HepG2 (cell line): ENCODE data around the gene RASA3. TPM values are rescaled to one million over a fixed set of nuclear protein-coding genes. Genes with fewer than 3 reads are reported as not detected.

Source experiments
- ATAC-seq: fragments of 200-7000 bp; cut with Tn5 transposase; 3 replicates; pipeline ENCODE4 v1.9.1; 2020; ENCODE audit warnings: mild to moderate bottlenecking, moderate library complexity
- BruUV-seq: library from RNA; stranded (reverse); fragments of 400-500 nt; replicated peaks from 2 replicates; lab custom pipeline; 2021; lab: Mats Ljungman, UMichigan
- CTCF ChIA-PET: fragments of 300-600 bp; formaldehyde crosslinking; extraction: SDS; loops from one replicate; lab custom pipeline; 2021; ENCODE audit warnings: low total read pairs, inconsistent platforms, low intra/inter-chr PET ratio; lab: Yijun Ruan, JAX
- POLR2A ChIA-PET: fragments of 350-600 bp; sonication (Branson Sonifier 250); formaldehyde crosslinking; loops from one replicate; lab custom pipeline; 2020; ENCODE audit warnings: antibody characterized with exemption, inconsistent platforms; lab: Yijun Ruan, JAX
- DNase-seq: peaks from one replicate; pipeline ENCODE4 v3.0.0-alpha.2; 2015; ENCODE audit warnings: low spot score
- FAIRE-seq: peaks from 3 replicates; lab custom pipeline; 2011; peaks lifted over from hg19 to GRCh38; lab: Jason Lieb, UNC
- H2AFZ ChIP-seq: one replicate; pipeline ENCODE4 v1.6.1; 2011; ENCODE audit warnings: low read length, inconsistent platforms
- H3K27ac ChIP-seq: fragments of 300-600 bp; 3 replicates; pipeline ENCODE4 v1.8.0; 2011; ENCODE audit warnings: mixed run types, mild to moderate bottlenecking, mixed read lengths, low read length, inconsistent platforms; ENCODE audit not compliant: insufficient read depth; ENCODE audit errors: extremely low read length
- H3K27me3 ChIP-seq, 2 experiments: fragments of 200-600 bp in 1 of 2; 2 replicates in 1 of 2; 3 replicates in 1 of 2; pipeline versions ENCODE4 v1.6.0 to v1.8.0; 2011; ENCODE audit warnings: low read length in 2 of 2, mild to moderate bottlenecking in 2 of 2, moderate library complexity in 2 of 2, inconsistent platforms in 1 of 2; ENCODE audit not compliant: insufficient read depth in 2 of 2, control insufficient read depth in 1 of 2
- H3K36me3 ChIP-seq, 2 experiments: fragments of 200-600 bp in 1 of 2; replicated peaks in 1 of 2; 2 replicates in 1 of 2; 3 replicates in 1 of 2; pipeline versions ENCODE4 v1.5.1 to v1.8.0; 2011; ENCODE audit warnings: low read length in 2 of 2, inconsistent platforms in 1 of 2; ENCODE audit not compliant: insufficient read depth in 2 of 2, control insufficient read depth in 1 of 2
- H3K4me1 ChIP-seq: 2 replicates; pipeline ENCODE4 v1.5.1; 2012; ENCODE audit warnings: low read length, inconsistent platforms; ENCODE audit not compliant: insufficient read depth
- H3K4me2 ChIP-seq: 2 replicates; pipeline ENCODE4 v1.6.0; 2011; ENCODE audit warnings: low read depth, low read length, inconsistent platforms
- H3K4me3 ChIP-seq, 3 experiments: fragments of 200-600 bp in 1 of 3; sonication (generic), shearing (Covaris generic) in 1 of 3; replicated peaks in 1 of 3; 2 replicates each; pipeline ENCODE4 v1.5.1; 2011 to 2016; ENCODE audit warnings: low read length in 3 of 3, inconsistent platforms in 2 of 3, low read depth in 2 of 3, mild to moderate bottlenecking in 2 of 3, control low read depth in 1 of 3, mixed read lengths in 1 of 3; ENCODE audit not compliant: insufficient read depth in 1 of 3
- H3K79me2 ChIP-seq: one replicate; pipeline ENCODE4 v1.6.1; 2011; ENCODE audit warnings: low read length, inconsistent platforms; ENCODE audit not compliant: insufficient read depth
- H3K9ac ChIP-seq: 2 replicates; pipeline ENCODE4 v1.6.0; 2011; ENCODE audit warnings: mild to moderate bottlenecking, low read depth, low read length, inconsistent platforms; ENCODE audit not compliant: insufficient read depth
- H3K9me3 ChIP-seq: 2 replicates; pipeline ENCODE4 v1.5.1; 2012; ENCODE audit warnings: mild to moderate bottlenecking, low read length
- H4K20me1 ChIP-seq: 2 replicates; pipeline ENCODE4 v1.6.0; 2011; ENCODE audit warnings: inconsistent platforms, mild to moderate bottlenecking, low read length, moderate library complexity; ENCODE audit not compliant: insufficient read depth
- ARNT2 ChIP-seq: sonication (generic); formaldehyde crosslinking; IDR thresholded peaks from 2 replicates; pipeline ENCODE4 v1.8.0; 2022; ENCODE audit warnings: mild to moderate bottlenecking, low read depth, missing genetic modification reagents, moderate library complexity
- ATF7 ChIP-seq, 2 experiments: fragments of 450-650 bp in 1 of 2; sonication (generic) in 1 of 2; formaldehyde crosslinking in 1 of 2; IDR thresholded peaks; 2 replicates each; pipeline versions ENCODE4 v1.4.0 to v1.6.1; 2016 to 2020; ENCODE audit warnings: antibody characterized with exemption in 1 of 2, mild to moderate bottlenecking in 1 of 2, missing genetic modification reagents in 1 of 2
- IRF2 ChIP-seq: IDR thresholded peaks from 2 replicates; pipeline ENCODE4 v1.6.1; 2018; ENCODE audit warnings: missing genetic modification reagents, missing compliant biosample characterization
- KDM4B ChIP-seq: sonication (generic); formaldehyde crosslinking; IDR thresholded peaks from 2 replicates; pipeline ENCODE4 v1.4.0; 2020; ENCODE audit warnings: missing genetic modification reagents
- MAFF ChIP-seq: IDR thresholded peaks from 2 replicates; pipeline ENCODE4 v1.6.1; 2011; ENCODE audit warnings: low read depth, low read length, improper control_type of control experiment
- PITX1 ChIP-seq: sonication (generic); formaldehyde crosslinking; IDR thresholded peaks from 2 replicates; pipeline ENCODE4 v1.5.1; 2020; ENCODE audit warnings: mild to moderate bottlenecking, missing genetic modification reagents
- SRSF9 ChIP-seq: fragments of 200-400 bp; formaldehyde crosslinking; IDR thresholded peaks from 2 replicates; pipeline ENCODE4 v1.6.1; 2018; ENCODE audit warnings: borderline replicate concordance, mild to moderate bottlenecking, low read depth, low read length; ENCODE audit not compliant: insufficient read depth, poor library complexity, severe bottlenecking
- TRIM22 ChIP-seq: fragments of 450-650 bp; IDR thresholded peaks from 2 replicates; pipeline ENCODE4 v1.6.1; 2017
- ZBTB3 ChIP-seq: sonication (generic); formaldehyde crosslinking; IDR thresholded peaks from 2 replicates; pipeline ENCODE4 v1.4.0; 2020; ENCODE audit warnings: low read depth, mild to moderate bottlenecking, moderate library complexity, missing genetic modification reagents, borderline replicate concordance
- ZHX1 ChIP-seq: sonication (generic); formaldehyde crosslinking; IDR thresholded peaks from 2 replicates; pipeline ENCODE4 v1.8.1; 2022; ENCODE audit warnings: low read depth, mild to moderate bottlenecking, missing genetic modification reagents
- ZNF276 ChIP-seq: sonication (generic); formaldehyde crosslinking; IDR thresholded peaks from 2 replicates; pipeline ENCODE4 v1.4.0; 2020; ENCODE audit warnings: mild to moderate bottlenecking, low read depth, missing genetic modification reagents
- ZNF34 ChIP-seq: sonication (generic); formaldehyde crosslinking; IDR thresholded peaks from 2 replicates; pipeline ENCODE4 v1.4.0; 2020; ENCODE audit warnings: mild to moderate bottlenecking, missing genetic modification reagents, borderline replicate concordance
- ZNF556 ChIP-seq: sonication (generic); formaldehyde crosslinking; IDR thresholded peaks from 2 replicates; pipeline ENCODE4 v1.4.0; 2020; ENCODE audit warnings: mild to moderate bottlenecking, missing genetic modification reagents, borderline replicate concordance
- ZNF660 ChIP-seq: sonication (generic); formaldehyde crosslinking; IDR thresholded peaks from 2 replicates; pipeline ENCODE4 v1.5.1; 2020; ENCODE audit warnings: mild to moderate bottlenecking, low read depth, missing genetic modification reagents, borderline replicate concordance
- WGBS: methylation state at CpG from one replicate; pipeline ENCODE4 v1.1.6; 2017; ENCODE audit warnings: low lambda C conversion rate; 5-methylcytosine and 5-hydroxymethylcytosine counted together
- in situ Hi-C: cut with HindIII; loops from 2 replicates; pipeline ENCODE4 v1.10.0; 2017; ENCODE audit warnings: low pct_unique_long_range_greater_than_20kb; ENCODE audit not compliant: extremely low pct_ligation_motif_present
- intact Hi-C: fragments of 100-400 bp; cut with micrococcal nuclease; formaldehyde crosslinking; loops from one replicate; pipeline ENCODE4 v1.10.0; 2022; ENCODE audit not compliant: unreplicated experiment
- polyA plus RNA-seq, 8 experiments: library from polyadenylated mRNA; depleted of rRNA in 3 of 8; stranded (reverse) in 7 of 8; unstranded in 1 of 8; fragments of >200 nt; fragmentation: Illumina TruSeq in 4 of 8; extraction: Trizol in 4 of 8; gene quantifications; 2 replicates each; pipeline versions ENCODE4 v1.2.1 to v1.2.3, GENCODE V29; 2011 to 2016; ENCODE audit warnings: low read depth in 4 of 8, missing spikeins in 1 of 8, mixed read lengths in 1 of 8; ENCODE audit not compliant: insufficient read depth in 1 of 8
- total RNA-seq, 5 experiments: library from RNA; depleted of rRNA; stranded (reverse); fragments of >200 nt; fragmentation: Illumina TruSeq; extraction: Trizol; gene quantifications; 2 replicates each; pipeline ENCODE4 v1.2.3, GENCODE V29; 2016; ENCODE audit warnings: low read depth in 1 of 5

RASA3 gene
- total and polyA plus RNA-seq, 2 of the 13 experiments (the other 11 are each of a cell fraction or from before 2014, with no cell fraction given) = 0.05 TPM; not detected in 1

GRCh38 chr13:114033541-114034315, 98.7 kb downstream of the RASA3 start (continued):
- no peak for TF ChIP-seq ZNF556 (CRISPR knock-in tag)
- TF ChIP-seq ARNT2 (CRISPR knock-in tag) = no peak
- TF ChIP-seq ZNF660 (CRISPR knock-in tag) = no peak
- no peak for TF ChIP-seq ZBTB3 (CRISPR knock-in tag)
- no peak for TF ChIP-seq TRIM22
- no peak for TF ChIP-seq KDM4B
- TF ChIP-seq SRSF9 = no peak
- TF ChIP-seq MAFF = no peak
- no peak for TF ChIP-seq IRF2 (CRISPR knock-in tag)
- TF ChIP-seq, all 625 proteins: peak for 0

GRCh38 chr13:114032126-114032799, 100.2 kb downstream of the RASA3 start:
- no peaks in the 10 kb centered on the region for H3K9me3 ChIP-seq
- H3K4me3 ChIP-seq = no peak overlapping the region
- no peak overlapping the region for H3K9ac ChIP-seq
- no peaks in the 10 kb centered on the region for H3K36me3 ChIP-seq
- H3K4me1 ChIP-seq = no peaks in the 10 kb centered on the region
- H3K79me2 ChIP-seq = no peaks in the 10 kb centered on the region
- H3K27me3 ChIP-seq = peaks cover 5 to 41% of the 10 kb centered on the region in 2 experiments; a peak in 4 of 5 replicates
- no peak for ATAC-seq
- POLR2A ChIA-PET = no interaction called here
- 57% methylated on average over 24 of the region's 26 CpGs for WGBS
- H2AFZ ChIP-seq = no peak overlapping the region
- peak; percentile 47 for DNase-seq
- no peak overlapping the region for H3K27ac ChIP-seq
- in situ Hi-C loops = no loop called here
- CTCF ChIA-PET = no interaction called here
- intact Hi-C loops = no loop called here
- no peak overlapping the region for H3K4me2 ChIP-seq
- FAIRE-seq = no peak
- no peaks in the 10 kb centered on the region for H4K20me1 ChIP-seq
- BruUV-seq = no TSS peak
- no peak for TF ChIP-seq ZNF34 (CRISPR knock-in tag)
- TF ChIP-seq ZNF276 = no peak
- TF ChIP-seq ATF7 (IDR thresholded peaks at IDR 0.05) = no peak
- no peak for TF ChIP-seq ATF7 (CRISPR knock-in tag; IDR thresholded peaks at IDR 0.05)
- no peak for TF ChIP-seq ZHX1
- no peak for TF ChIP-seq PITX1 (CRISPR knock-in tag)
